B cell (primary cell): ENCODE data around the gene JPT2.

Source experiments
- EZH2 ChIP-seq: IDR thresholded peaks from 2 replicates; pipeline ENCODE4 v1.6.1; 2012; ENCODE audit warnings: borderline replicate concordance, low read depth, mild to moderate bottlenecking, moderate library complexity, low read length; ENCODE audit not compliant: insufficient read depth, poor library complexity, severe bottlenecking
- TF ChIP-seq, protein P1 (sequence below): fragments of 200-600 bp; IDR thresholded peaks from one replicate; pipeline ENCODE4 v1.8.0; 2022; ENCODE audit warnings: antibody characterized with exemption, mild to moderate bottlenecking

DNA sequence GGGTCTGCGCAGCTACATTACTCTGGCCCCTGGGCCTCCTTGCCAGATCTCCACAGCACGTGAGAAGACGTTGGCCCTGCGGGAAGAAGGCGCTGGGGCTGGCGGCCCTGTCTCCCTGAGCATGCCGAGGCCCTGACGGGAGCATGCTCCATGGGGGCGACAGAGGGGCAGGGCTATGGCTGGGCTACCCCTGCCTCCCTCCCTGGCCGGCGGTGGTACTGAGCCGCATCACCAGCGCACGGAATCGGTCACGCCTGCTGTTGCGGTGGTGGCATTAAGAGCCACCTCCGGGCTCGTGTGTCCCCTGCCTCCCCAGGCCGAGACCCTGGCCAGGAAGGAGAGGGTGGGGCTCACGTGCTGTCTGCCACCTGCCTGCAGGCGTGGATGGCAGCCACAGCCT, 56.0 kb downstream of the JPT2 start:
- TF ChIP-seq, protein P1, sequence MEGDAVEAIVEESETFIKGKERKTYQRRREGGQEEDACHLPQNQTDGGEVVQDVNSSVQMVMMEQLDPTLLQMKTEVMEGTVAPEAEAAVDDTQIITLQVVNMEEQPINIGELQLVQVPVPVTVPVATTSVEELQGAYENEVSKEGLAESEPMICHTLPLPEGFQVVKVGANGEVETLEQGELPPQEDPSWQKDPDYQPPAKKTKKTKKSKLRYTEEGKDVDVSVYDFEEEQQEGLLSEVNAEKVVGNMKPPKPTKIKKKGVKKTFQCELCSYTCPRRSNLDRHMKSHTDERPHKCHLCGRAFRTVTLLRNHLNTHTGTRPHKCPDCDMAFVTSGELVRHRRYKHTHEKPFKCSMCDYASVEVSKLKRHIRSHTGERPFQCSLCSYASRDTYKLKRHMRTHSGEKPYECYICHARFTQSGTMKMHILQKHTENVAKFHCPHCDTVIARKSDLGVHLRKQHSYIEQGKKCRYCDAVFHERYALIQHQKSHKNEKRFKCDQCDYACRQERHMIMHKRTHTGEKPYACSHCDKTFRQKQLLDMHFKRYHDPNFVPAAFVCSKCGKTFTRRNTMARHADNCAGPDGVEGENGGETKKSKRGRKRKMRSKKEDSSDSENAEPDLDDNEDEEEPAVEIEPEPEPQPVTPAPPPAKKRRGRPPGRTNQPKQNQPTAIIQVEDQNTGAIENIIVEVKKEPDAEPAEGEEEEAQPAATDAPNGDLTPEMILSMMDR = no peak
- no peak for TF ChIP-seq EZH2
